GM13976 (cell line): ENCODE measurements around the gene OSTC.

Source experiments
- DNase-seq: peaks from one replicate; pipeline ENCODE4 v3.0.0; 2012; ENCODE audit warnings: low spot score
- in situ Hi-C: fragments of 300-500 bp; cut with MboI; formaldehyde crosslinking; loops from one replicate; pipeline ENCODE4 v1.12.0; 2022; ENCODE audit warnings: low sequenced_read_pairs, mixed read lengths, inconsistent platforms; ENCODE audit not compliant: unreplicated experiment
- TF ChIP-seq, protein P1 (sequence below): IDR thresholded peaks from 2 replicates; pipeline ENCODE4 v1.5.1; 2012; ENCODE audit warnings: borderline replicate concordance, mild to moderate bottlenecking; ENCODE audit not compliant: insufficient read depth; ENCODE audit errors: extremely low read depth, missing control alignments, control extremely low read depth

OSTC gene

DNA sequence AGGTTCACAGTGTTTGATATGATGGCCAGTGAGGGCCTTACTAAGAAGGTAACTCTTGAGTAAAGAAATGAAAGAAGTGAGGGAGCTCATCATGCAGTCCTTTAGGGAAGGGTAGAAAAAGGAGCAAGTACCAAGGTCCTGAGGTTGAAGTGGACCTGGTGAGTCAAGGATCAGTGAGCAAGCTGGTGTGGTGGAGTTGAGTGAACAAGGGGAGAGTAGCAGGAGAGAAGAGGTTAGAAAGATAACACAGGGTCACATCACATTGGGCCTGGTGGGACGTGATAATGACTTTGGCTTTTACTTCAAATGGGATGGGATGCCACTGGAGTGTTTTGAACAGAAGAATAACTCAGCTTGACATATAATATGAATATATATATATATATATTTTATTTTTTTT is 44.7 kb downstream of the OSTC start:
- DNase-seq, result no peak
- TF ChIP-seq, protein P1, sequence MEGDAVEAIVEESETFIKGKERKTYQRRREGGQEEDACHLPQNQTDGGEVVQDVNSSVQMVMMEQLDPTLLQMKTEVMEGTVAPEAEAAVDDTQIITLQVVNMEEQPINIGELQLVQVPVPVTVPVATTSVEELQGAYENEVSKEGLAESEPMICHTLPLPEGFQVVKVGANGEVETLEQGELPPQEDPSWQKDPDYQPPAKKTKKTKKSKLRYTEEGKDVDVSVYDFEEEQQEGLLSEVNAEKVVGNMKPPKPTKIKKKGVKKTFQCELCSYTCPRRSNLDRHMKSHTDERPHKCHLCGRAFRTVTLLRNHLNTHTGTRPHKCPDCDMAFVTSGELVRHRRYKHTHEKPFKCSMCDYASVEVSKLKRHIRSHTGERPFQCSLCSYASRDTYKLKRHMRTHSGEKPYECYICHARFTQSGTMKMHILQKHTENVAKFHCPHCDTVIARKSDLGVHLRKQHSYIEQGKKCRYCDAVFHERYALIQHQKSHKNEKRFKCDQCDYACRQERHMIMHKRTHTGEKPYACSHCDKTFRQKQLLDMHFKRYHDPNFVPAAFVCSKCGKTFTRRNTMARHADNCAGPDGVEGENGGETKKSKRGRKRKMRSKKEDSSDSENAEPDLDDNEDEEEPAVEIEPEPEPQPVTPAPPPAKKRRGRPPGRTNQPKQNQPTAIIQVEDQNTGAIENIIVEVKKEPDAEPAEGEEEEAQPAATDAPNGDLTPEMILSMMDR, result no peak
- in situ Hi-C loops, result no loop called here

DNA sequence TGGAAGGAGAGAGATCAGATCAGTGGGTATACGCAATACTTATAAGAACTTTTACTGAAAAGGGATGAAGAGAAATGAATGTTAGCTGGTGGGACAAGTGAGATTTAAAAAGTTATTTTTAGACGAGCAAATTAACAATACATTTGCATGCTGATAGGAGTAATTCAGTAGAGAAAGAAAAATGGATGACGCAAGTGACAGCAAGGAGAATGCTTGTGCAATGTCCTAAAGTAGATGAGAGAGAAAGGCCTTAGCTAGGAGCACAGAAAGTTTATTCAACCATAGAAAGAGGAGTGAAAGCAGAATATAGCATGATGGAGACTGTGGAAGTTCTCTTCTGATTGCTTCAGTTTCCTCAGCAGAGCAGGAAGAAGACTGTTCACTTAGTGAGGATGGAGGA is 45.8 kb downstream of the OSTC start:
- DNase-seq, result no peak
- in situ Hi-C loops, result no loop called here
- TF ChIP-seq, protein P1, result no peak

DNA sequence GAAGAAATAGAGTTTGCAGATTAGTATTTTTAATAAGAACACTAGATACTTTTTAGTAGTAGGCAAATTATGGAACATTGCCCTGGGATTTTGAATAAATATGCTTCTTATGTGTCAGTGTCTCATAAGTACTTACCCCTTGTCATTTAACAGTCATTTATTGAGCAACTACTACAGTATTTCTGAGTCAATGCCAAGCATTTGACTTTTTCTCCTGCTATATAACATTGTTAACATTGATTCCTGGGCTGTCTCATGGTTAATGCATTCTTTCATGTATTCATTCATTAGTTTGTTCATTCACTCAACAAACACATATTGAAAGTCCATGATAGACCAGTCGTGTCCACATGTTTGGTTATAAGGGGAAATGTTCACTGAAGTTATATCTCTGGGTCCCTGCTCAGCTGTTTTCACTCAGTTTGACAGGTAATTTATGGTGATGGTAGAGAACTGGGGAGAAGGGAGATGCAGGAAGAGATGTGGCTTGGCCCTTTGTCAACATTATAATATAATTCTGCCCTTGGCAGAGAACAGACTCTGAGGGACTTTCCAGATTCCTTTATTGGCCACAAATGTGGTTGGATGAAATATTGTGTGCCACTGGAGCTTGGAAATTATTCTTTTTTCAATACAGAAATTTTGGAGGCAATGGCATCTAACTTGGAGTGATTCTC is 49.8 kb downstream of the OSTC start:
- DNase-seq, result no peak
- TF ChIP-seq, protein P1, result no peak
- in situ Hi-C loops, result no loop called here

DNA sequence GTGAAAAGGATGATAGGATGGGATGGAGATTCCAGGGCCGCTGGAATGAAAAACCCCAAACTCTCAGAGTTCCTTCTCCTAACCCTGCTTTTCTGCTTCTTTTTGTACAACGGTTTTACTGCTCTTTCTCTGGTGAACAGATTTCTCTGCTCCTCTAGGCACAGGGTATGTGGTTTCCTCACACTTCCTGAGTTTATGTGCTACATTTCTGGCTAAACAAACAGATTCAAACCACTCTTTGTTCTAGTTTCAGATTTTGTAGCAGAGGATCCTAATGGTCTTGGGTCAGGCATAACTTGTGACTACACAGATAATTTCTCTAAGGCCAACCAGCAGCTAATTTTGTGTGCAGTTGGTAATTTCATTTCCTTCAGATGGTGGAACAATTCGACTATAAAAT is 52.6 kb downstream of the OSTC start:
- no peak for DNase-seq
- in situ Hi-C loops, result no loop called here
- TF ChIP-seq, protein P1, result no peak

DNA sequence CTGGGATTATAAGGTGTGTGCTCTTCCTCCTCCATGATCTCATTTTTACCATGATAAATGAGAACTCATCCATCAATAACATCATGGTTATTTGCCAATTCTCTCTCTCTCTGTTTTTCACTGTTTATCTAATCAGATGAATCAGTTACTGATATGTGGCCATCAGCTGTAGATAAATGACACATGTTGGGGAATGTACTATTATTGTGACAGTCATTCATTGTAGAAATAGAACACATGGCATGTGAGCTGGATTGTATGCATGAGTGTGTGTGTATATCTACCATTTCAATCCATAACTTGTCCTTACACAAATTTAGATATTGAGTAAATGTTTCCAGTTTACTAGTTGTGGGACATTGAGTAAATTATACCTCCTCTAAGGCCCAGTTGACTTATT is 53.0 kb downstream of the OSTC start:
- no peak for DNase-seq
- TF ChIP-seq, protein P1, result no peak
- in situ Hi-C loops, result no loop called here

DNA sequence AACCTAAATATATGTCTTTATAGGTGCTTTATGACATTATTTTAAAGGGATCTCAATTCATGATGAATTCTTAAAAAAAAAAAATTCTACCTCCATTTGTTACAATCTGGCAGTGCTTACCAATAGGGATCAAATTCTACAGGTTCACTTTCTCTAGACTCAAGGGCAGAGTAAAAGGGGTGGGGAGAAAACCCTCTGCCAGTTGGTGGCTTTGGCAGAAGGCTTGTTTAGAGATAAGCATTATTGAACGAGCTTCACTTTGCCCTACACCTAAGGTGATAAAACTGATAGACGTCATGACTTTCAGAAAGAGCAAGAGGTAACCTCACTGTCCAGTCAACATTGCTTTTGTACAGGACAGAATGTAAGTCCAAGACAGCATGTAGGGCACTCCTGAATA is 53.6 kb downstream of the OSTC start:
- in situ Hi-C loops, result no loop called here
- TF ChIP-seq, protein P1, result no peak
- DNase-seq, result no peak
